ENCODE results near the gene IRX2.

The IRX2 gene

GRCh38 chr5:2705861-2706260 is 45.6 kb downstream of the IRX2 start:
- H2AFZ ChIP-seq (ENCODE audit: low read depth, low read length): no peak overlapping the region
- H2AK5ac ChIP-seq (ENCODE audit: low read length, severe bottlenecking): no peak overlapping the region
- H2BK12ac ChIP-seq (ENCODE audit: low read length in 2 of 2): no peak overlapping the region
- no peak overlapping the region for H3K4me3 ChIP-seq (ENCODE audit: insufficient read depth in 1 of 2, low read depth in 1 of 2, low read length in 2 of 2)
- H3K9ac ChIP-seq (ENCODE audit: low read length): no peak overlapping the region
- H3K36me3 ChIP-seq (ENCODE audit: control insufficient read depth in 1 of 2, insufficient read depth in 2 of 2, low read depth in 1 of 2, low read length in 2 of 2): no peaks in the 10 kb centered on the region
- H3K23ac ChIP-seq (ENCODE audit: low read length in 2 of 2): no peak overlapping the region
- no peak for DNase-seq
- H3K79me1 ChIP-seq (replicated peaks; ENCODE audit: low read length, poor library complexity, severe bottlenecking): no peaks in the 10 kb centered on the region
- H3K4ac ChIP-seq (ENCODE audit: low read depth in 1 of 2, low read length in 2 of 2): no peak overlapping the region
- no peak overlapping the region for H3K4me2 ChIP-seq (ENCODE audit: low read length, poor library complexity, severe bottlenecking)
- no peak overlapping the region for H2BK5ac ChIP-seq (ENCODE audit: low read depth, low read length, poor library complexity, severe bottlenecking)
- H2BK15ac ChIP-seq (ENCODE audit: low read depth, poor library complexity, severe bottlenecking): no peak overlapping the region
- no peak overlapping the region for H4K8ac ChIP-seq (ENCODE audit: low read length)
- no peaks in the 10 kb centered on the region for H3K9me3 ChIP-seq (ENCODE audit: control insufficient read depth, low read length)
- H2BK120ac ChIP-seq (ENCODE audit: low read depth, low read length): no peak overlapping the region
- H3K4me1 ChIP-seq (ENCODE audit: control insufficient read depth, insufficient read depth, low read depth, low read length): no peaks in the 10 kb centered on the region
- H3K27me3 ChIP-seq (ENCODE audit: control insufficient read depth in 1 of 2, insufficient read depth in 1 of 2, low read length in 2 of 2): peaks cover 0 to 33% of the 10 kb centered on the region in 2 experiments
- WGBS: 76% methylated on average over 9 of the region's 10 CpGs
- no peak overlapping the region for H3K27ac ChIP-seq (ENCODE audit: low read length, poor library complexity, severe bottlenecking)
- H3K14ac ChIP-seq (ENCODE audit: low read length in 2 of 2): no peak overlapping the region
- no peak overlapping the region for H3K18ac ChIP-seq (ENCODE audit: low read depth in 1 of 2, low read length in 2 of 2)
- no peak overlapping the region for H4K91ac ChIP-seq (ENCODE audit: low read length)

GRCh38 chr5:2704806-2705645 is 46.5 kb downstream of the IRX2 start:
- Histone ChIP-seq H2BK120ac (ENCODE audit: low read depth, low read length) (no peak overlapping the region), H3K14ac (ENCODE audit: low read length in 2 of 2) (no peak overlapping the region), H3K4me1 (ENCODE audit: control insufficient read depth, insufficient read depth, low read depth, low read length) (no peaks in the 10 kb centered on the region), H3K9me3 (ENCODE audit: control insufficient read depth, low read length) (no peaks in the 10 kb centered on the region), H3K27ac (ENCODE audit: low read length, poor library complexity, severe bottlenecking) (no peak overlapping the region), H4K8ac (ENCODE audit: low read length) (no peak overlapping the region), H3K27me3 (ENCODE audit: control insufficient read depth in 1 of 2, insufficient read depth in 1 of 2, low read length in 2 of 2) (peaks cover 0 to 35% of the 10 kb centered on the region in 2 experiments), H3K18ac (ENCODE audit: low read depth in 1 of 2, low read length in 2 of 2) (no peak overlapping the region), H2BK15ac (ENCODE audit: low read depth, poor library complexity, severe bottlenecking) (no peak overlapping the region), H3K23ac (ENCODE audit: low read length in 2 of 2) (no peak overlapping the region), H3K79me1 (replicated peaks; ENCODE audit: low read length, poor library complexity, severe bottlenecking) (no peaks in the 10 kb centered on the region), H2AK5ac (ENCODE audit: low read length, severe bottlenecking) (no peak overlapping the region), H3K4ac (ENCODE audit: low read depth in 1 of 2, low read length in 2 of 2) (no peak overlapping the region), H4K91ac (ENCODE audit: low read length) (no peak overlapping the region), H3K36me3 (ENCODE audit: control insufficient read depth in 1 of 2, insufficient read depth in 2 of 2, low read depth in 1 of 2, low read length in 2 of 2) (no peaks in the 10 kb centered on the region), H3K4me3 (ENCODE audit: insufficient read depth in 1 of 2, low read depth in 1 of 2, low read length in 2 of 2) (no peak overlapping the region), H3K9ac (ENCODE audit: low read length) (no peak overlapping the region), H2AFZ (ENCODE audit: low read depth, low read length) (no peak overlapping the region), H2BK12ac (ENCODE audit: low read length in 2 of 2) (no peak overlapping the region), H2BK5ac (ENCODE audit: low read depth, low read length, poor library complexity, severe bottlenecking) (no peak overlapping the region), H3K4me2 (ENCODE audit: low read length, poor library complexity, severe bottlenecking) (no peak overlapping the region)
- DNase-seq: no peak
- WGBS: 85% methylated on average over 15 of the region's 16 CpGs

- Histone ChIP-seq H2BK5ac (ENCODE audit: low read depth, low read length, poor library complexity, severe bottlenecking) (no peak overlapping the region), H3K79me1 (replicated peaks; ENCODE audit: low read length, poor library complexity, severe bottlenecking) (no peaks in the 10 kb centered on the region), H3K4ac (ENCODE audit: low read depth in 1 of 2, low read length in 2 of 2) (no peak overlapping the region), H4K91ac (ENCODE audit: low read length) (no peak overlapping the region), H4K8ac (ENCODE audit: low read length) (no peak overlapping the region), H3K4me3 (ENCODE audit: insufficient read depth in 1 of 2, low read depth in 1 of 2, low read length in 2 of 2) (no peak overlapping the region), H3K14ac (ENCODE audit: low read length in 2 of 2) (no peak overlapping the region), H2BK12ac (ENCODE audit: low read length in 2 of 2) (no peak overlapping the region), H3K27ac (ENCODE audit: low read length, poor library complexity, severe bottlenecking) (no peak overlapping the region), H3K23ac (ENCODE audit: low read length in 2 of 2) (no peak overlapping the region), H3K27me3 (ENCODE audit: control insufficient read depth in 1 of 2, insufficient read depth in 1 of 2, low read length in 2 of 2) (peaks cover 0 to 35% of the 10 kb centered on the region in 2 experiments), H3K9ac (ENCODE audit: low read length) (no peak overlapping the region), H3K9me3 (ENCODE audit: control insufficient read depth, low read length) (no peaks in the 10 kb centered on the region), H3K4me2 (ENCODE audit: low read length, poor library complexity, severe bottlenecking) (no peak overlapping the region), H2BK120ac (ENCODE audit: low read depth, low read length) (no peak overlapping the region), H3K36me3 (ENCODE audit: control insufficient read depth in 1 of 2, insufficient read depth in 2 of 2, low read depth in 1 of 2, low read length in 2 of 2) (no peaks in the 10 kb centered on the region), H3K4me1 (ENCODE audit: control insufficient read depth, insufficient read depth, low read depth, low read length) (no peaks in the 10 kb centered on the region), H2BK15ac (ENCODE audit: low read depth, poor library complexity, severe bottlenecking) (no peak overlapping the region), H3K18ac (ENCODE audit: low read depth in 1 of 2, low read length in 2 of 2) (no peak overlapping the region), H2AFZ (ENCODE audit: low read depth, low read length) (no peak overlapping the region), H2AK5ac (ENCODE audit: low read length, severe bottlenecking) (no peak overlapping the region)
- WGBS: 86% methylated on average over 12 of the region's 18 CpGs
- no peak for DNase-seq
Measured at GRCh38 chr5:2704111-2704510, 47.4 kb downstream of the IRX2 start.

GRCh38 chr5:2703615-2704014 is 47.9 kb downstream of the IRX2 start:
- 89% methylated on average over 11 of the region's 12 CpGs for WGBS
- Histone ChIP-seq H3K23ac (ENCODE audit: low read length in 2 of 2) (no peak overlapping the region), H3K79me1 (replicated peaks; ENCODE audit: low read length, poor library complexity, severe bottlenecking) (no peaks in the 10 kb centered on the region), H3K36me3 (ENCODE audit: control insufficient read depth in 1 of 2, insufficient read depth in 2 of 2, low read depth in 1 of 2, low read length in 2 of 2) (no peaks in the 10 kb centered on the region), H3K4me1 (ENCODE audit: control insufficient read depth, insufficient read depth, low read depth, low read length) (no peaks in the 10 kb centered on the region), H3K18ac (ENCODE audit: low read depth in 1 of 2, low read length in 2 of 2) (no peak overlapping the region), H3K4me2 (ENCODE audit: low read length, poor library complexity, severe bottlenecking) (no peak overlapping the region), H2AFZ (ENCODE audit: low read depth, low read length) (no peak overlapping the region), H2BK120ac (ENCODE audit: low read depth, low read length) (no peak overlapping the region), H2BK12ac (ENCODE audit: low read length in 2 of 2) (no peak overlapping the region), H3K4ac (ENCODE audit: low read depth in 1 of 2, low read length in 2 of 2) (no peak overlapping the region), H3K9me3 (ENCODE audit: control insufficient read depth, low read length) (no peaks in the 10 kb centered on the region), H3K27me3 (ENCODE audit: control insufficient read depth in 1 of 2, insufficient read depth in 1 of 2, low read length in 2 of 2) (peaks cover 0 to 35% of the 10 kb centered on the region in 2 experiments), H3K4me3 (ENCODE audit: insufficient read depth in 1 of 2, low read depth in 1 of 2, low read length in 2 of 2) (no peak overlapping the region), H3K27ac (ENCODE audit: low read length, poor library complexity, severe bottlenecking) (no peak overlapping the region), H2AK5ac (ENCODE audit: low read length, severe bottlenecking) (no peak overlapping the region), H2BK15ac (ENCODE audit: low read depth, poor library complexity, severe bottlenecking) (no peak overlapping the region), H3K9ac (ENCODE audit: low read length) (no peak overlapping the region), H4K8ac (ENCODE audit: low read length) (no peak overlapping the region), H3K14ac (ENCODE audit: low read length in 2 of 2) (no peak overlapping the region), H2BK5ac (ENCODE audit: low read depth, low read length, poor library complexity, severe bottlenecking) (no peak overlapping the region), H4K91ac (ENCODE audit: low read length) (no peak overlapping the region)
- no peak for DNase-seq
